Activated CD8-positive, alpha-beta T cell treated with anti-CD3 and anti-CD28 coated beads, Interleukin-2, amount 10 ng/mL, durations not matched to agents 7 days and 5 days (primary cell): ENCODE data around the gene SPRING1. TPM values are rescaled to one million over a fixed set of nuclear protein-coding genes. Genes with fewer than 3 reads are reported as not detected.

Experiments used
- ATAC-seq: fragments of 150-1000 bp; cut with Tn5 transposase; one replicate; pipeline ENCODE4 v1.10.0; 2021; ENCODE audit warnings: moderate library complexity
- CTCF ChIA-PET: fragments of 350-600 bp; sonication (Branson Sonifier 250); formaldehyde crosslinking; loops from one replicate; lab custom pipeline; 2021; ENCODE audit warnings: antibody characterized with exemption; lab: Charles Lee
- POLR2A ChIA-PET: fragments of 350-600 bp; sonication (Branson Sonifier 250); formaldehyde crosslinking; loops from one replicate; lab custom pipeline; 2021; ENCODE audit warnings: antibody characterized with exemption; lab: Charles Lee
- DNase-seq: peaks from one replicate; pipeline ENCODE4 v3.0.0-alpha.2; 2020
- H3K27ac Mint-ChIP-seq: one replicate; pipeline ENCODE4 v1.8.0; 2021; ENCODE audit warnings: mild to moderate bottlenecking, mixed read lengths
- H3K27me3 Mint-ChIP-seq: one replicate; pipeline ENCODE4 v1.8.0; 2021; ENCODE audit warnings: low read depth, mixed read lengths
- H3K36me3 Mint-ChIP-seq: one replicate; pipeline ENCODE4 v1.8.0; 2021; ENCODE audit warnings: low read depth, mixed read lengths
- H3K4me1 Mint-ChIP-seq: one replicate; pipeline ENCODE4 v1.8.0; 2021; ENCODE audit warnings: low read depth, mixed read lengths
- H3K4me3 Mint-ChIP-seq: one replicate; pipeline ENCODE4 v1.8.0; 2021; ENCODE audit warnings: mild to moderate bottlenecking, mixed read lengths
- H3K9me3 Mint-ChIP-seq: one replicate; pipeline ENCODE4 v1.8.0; 2022; ENCODE audit warnings: mixed read lengths; ENCODE audit not compliant: insufficient read depth
- total RNA-seq, 2 experiments: library from RNA; stranded (reverse); gene quantifications; one replicate each; pipeline ENCODE4 v1.2.3, GENCODE V29; 2021

The SPRING1 gene
- total RNA-seq, 2 experiments from 2014 or later, result 31.3 to 32.5 TPM

DNA sequence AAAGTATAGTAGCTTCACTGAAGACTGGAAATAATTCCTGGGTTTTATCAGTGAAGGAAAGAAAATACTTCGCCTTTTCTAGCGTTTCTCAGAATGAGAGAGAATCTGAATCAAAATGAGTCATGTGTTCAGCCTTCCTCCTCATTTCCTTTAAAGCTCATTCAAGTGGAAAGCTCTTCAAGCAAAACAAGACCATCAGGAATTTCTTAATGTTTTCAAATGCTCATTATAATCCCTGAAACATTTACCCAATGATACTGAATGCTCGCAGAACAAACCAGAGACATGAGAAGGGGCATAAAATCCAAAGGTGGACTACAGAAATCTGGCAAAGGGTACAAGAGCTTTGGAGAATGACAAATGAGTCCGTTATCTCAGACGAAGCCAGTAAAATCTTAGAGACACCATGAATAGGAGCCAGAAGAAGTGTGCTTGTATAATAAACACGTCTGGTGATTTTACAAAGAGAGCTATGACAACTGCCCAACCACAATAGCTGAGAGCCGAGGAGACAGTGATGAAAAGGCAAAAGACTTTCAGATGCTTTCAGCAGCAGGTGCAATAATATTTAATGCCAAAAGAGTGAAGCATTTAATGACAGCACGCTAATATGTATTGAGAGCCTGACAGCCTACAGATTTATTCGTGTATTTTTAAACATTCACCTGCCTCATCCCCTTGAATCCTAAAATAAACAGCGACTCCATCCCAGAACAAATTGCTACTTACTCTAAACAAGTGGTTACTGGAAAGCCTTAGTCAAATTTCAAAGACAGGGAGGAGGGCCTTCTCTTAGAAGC lies 19.0 kb downstream of the SPRING1 start:
- CTCF ChIA-PET, result interaction anchor here (0.8 to 2.9 kb wide), 3 partner anchors 10 to 161 kb away, joined by 3 to 29 read pairs (median 5); no protein-coding TSS in a partner anchor
- POLR2A ChIA-PET, result no interaction called here
- peaks cover 4% of the 10 kb centered on the region for H3K4me1 Mint-ChIP-seq
- no peaks in the 10 kb centered on the region for H3K27me3 Mint-ChIP-seq
- no peak overlapping the region for H3K4me3 Mint-ChIP-seq
- no peaks in the 10 kb centered on the region for H3K9me3 Mint-ChIP-seq
- DNase-seq (no peak), ATAC-seq (no peak)
- H3K27ac Mint-ChIP-seq, result no peak overlapping the region
- peaks cover 45% of the 10 kb centered on the region for H3K36me3 Mint-ChIP-seq

DNA sequence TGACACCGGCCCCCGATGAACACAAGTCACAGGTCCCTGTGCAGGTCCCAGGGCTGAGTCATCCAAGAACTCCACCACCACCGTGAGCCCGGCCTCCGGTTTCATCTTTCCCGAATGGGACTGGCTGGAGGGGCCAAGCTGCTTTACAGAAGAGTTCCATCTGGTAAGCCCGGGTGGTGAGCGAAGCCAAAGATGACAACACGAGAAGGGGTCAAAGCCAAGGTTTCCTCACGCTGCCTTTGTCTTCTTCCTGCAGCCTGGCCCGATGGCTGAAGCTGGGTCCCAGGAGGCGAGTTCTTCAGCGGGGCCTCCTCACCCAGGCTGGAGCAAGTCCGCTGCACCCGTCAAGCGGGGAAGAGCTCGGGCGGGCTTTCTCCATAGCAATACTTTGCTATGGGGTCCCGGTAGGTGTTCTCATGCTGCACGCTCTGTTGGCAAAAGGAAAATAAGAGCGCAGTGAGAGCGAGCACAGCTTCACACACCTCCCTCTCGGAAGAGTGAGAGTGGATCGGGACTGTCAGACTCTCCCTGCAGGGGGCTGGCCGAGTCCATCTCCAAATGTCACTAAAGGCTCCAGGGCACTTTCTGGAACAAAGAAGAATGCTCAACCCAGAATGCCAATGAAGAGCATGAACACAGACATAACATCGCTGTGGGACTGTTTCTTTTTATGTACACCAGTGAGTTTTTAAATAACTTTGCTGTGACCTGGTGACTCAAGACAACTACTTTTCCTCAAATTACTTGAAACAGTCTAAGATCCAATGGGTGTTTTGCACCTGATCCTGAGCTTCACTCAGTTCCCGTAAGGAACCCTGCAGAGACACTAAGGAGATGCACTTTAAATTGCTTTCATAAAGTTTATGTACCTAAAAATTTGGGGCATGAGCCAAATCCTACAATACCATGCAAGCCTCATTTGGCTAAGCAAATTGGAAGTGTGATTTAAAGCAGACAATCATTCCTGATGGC lies 20.1 kb downstream of the SPRING1 start:
- ChIA-PET CTCF (interaction anchor here (1.8 to 2.9 kb wide), 2 partner anchors 9 to 14 kb away, joined by 5 to 29 read pairs; no protein-coding TSS in a partner anchor), POLR2A (no interaction called here)
- H3K4me1 Mint-ChIP-seq, result peaks cover 4% of the 10 kb centered on the region
- H3K36me3 Mint-ChIP-seq, result peaks cover 46% of the 10 kb centered on the region
- DNase-seq (no peak), ATAC-seq (no peak)
- H3K4me3 Mint-ChIP-seq, result no peak overlapping the region
- H3K9me3 Mint-ChIP-seq, result no peaks in the 10 kb centered on the region
- H3K27me3 Mint-ChIP-seq, result no peaks in the 10 kb centered on the region
- no peak overlapping the region for H3K27ac Mint-ChIP-seq

DNA sequence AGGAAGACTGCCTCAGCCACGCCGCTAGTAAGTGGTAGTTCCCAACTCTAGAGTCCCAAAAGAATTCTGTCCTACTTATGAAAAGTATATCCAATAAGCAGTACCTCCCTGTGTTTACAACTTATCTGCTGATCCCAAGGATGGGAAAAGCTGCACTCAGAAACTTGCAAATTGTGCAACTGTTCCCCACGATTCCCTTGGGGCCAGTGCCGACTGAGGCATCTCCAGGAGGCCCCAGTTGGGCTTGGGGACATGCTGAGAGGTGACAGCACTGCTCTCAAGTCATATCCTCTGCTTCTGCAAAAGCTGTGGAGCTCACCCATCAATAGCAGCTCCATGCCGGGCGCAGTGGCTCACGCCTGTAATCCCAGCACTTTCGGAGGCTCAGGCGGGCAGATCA lies 23.7 kb downstream of the SPRING1 start:
- Mint-ChIP-seq H3K4me1 (peaks cover 2% of the 10 kb centered on the region), H3K36me3 (peaks cover 29% of the 10 kb centered on the region), H3K27ac (no peak overlapping the region), H3K4me3 (no peak overlapping the region), H3K27me3 (peaks cover 6% of the 10 kb centered on the region), H3K9me3 (no peaks in the 10 kb centered on the region)
- CTCF ChIA-PET, result interaction anchor here (1.8 kb wide), 1 partner anchor 10 kb away, joined by 7 read pairs; no protein-coding TSS in a partner anchor
- POLR2A ChIA-PET, result no interaction called here
- DNase-seq, result no peak
- ATAC-seq, result no peak

DNA sequence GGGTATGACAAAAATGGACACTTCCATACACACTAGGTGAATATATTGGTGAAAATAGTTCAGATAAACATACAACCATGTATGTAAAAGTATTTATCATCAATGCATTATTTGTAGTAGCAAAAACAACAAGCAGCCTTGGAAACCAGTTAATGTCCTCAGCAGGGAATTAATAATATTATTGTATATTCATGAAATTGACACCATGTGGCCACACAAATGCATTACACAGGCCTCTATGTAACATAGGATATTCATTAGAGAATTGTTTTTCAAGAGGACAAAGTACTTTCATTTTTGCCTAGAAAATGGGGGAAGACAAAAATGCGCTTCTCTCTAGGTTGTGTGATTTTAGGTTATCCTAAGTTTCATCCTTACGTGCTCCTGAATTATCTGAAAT lies 24.3 kb downstream of the SPRING1 start:
- no peaks in the 10 kb centered on the region for H3K9me3 Mint-ChIP-seq
- no peak overlapping the region for H3K27ac Mint-ChIP-seq
- ATAC-seq (no peak), DNase-seq (no peak)
- ChIA-PET CTCF (interaction anchor here (1.8 kb wide), 1 partner anchor 10 kb away, joined by 7 read pairs; no protein-coding TSS in a partner anchor), POLR2A (no interaction called here)
- H3K4me1 Mint-ChIP-seq, result peaks cover 8% of the 10 kb centered on the region
- no peak overlapping the region for H3K4me3 Mint-ChIP-seq
- peaks cover 28% of the 10 kb centered on the region for H3K36me3 Mint-ChIP-seq
- peaks cover 13% of the 10 kb centered on the region for H3K27me3 Mint-ChIP-seq

DNA sequence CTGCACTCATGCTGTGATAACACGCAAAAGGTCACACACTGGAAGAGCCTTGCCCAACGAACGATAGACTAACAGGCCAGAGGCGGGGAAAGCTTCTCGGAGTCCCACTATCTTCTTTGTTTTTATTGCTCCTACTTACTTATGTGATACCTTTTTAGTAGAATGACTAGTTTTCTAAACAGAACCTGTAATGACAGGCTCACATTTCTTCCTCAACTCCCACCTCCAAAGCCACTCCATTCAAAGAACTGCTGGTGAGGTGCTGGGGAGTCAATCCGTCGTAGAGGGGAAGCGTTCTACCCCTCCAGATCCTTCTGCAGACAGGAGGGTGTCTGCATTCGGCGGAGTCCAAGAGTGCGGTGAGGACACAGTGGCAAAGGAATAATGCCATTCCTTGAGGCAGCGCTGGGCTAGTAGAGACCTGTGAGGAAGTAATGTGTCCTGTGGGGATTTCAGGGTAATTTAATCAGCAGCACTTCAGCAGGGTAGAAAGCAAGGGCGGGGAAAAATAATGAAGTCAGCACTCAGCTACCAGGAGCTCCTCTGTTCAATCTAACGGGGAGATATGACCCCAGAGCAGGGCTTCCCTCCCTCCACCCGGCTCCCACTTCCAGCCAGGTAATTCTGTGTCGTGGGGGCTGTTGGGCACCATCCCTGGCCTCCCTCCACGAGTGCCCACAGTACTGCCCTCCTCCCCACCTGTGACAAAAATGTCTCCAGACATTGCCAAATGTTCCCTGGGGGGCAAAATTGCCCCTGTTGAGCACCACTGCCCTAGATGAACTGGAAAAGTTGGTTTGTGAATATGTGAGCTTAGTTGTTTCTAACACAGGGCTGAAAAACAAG lies 25.2 kb downstream of the SPRING1 start:
- Mint-ChIP-seq H3K9me3 (no peaks in the 10 kb centered on the region), H3K36me3 (peaks cover 26% of the 10 kb centered on the region), H3K4me1 (peaks cover 9% of the 10 kb centered on the region), H3K4me3 (no peak overlapping the region), H3K27me3 (peaks cover 14% of the 10 kb centered on the region), H3K27ac (no peak overlapping the region)
- CTCF ChIA-PET, result interaction anchor here (1.8 kb wide), 1 partner anchor 9 kb away, joined by 7 read pairs; no protein-coding TSS in a partner anchor
- POLR2A ChIA-PET, result no interaction called here
- no peak for DNase-seq
- ATAC-seq, result no peak

DNA sequence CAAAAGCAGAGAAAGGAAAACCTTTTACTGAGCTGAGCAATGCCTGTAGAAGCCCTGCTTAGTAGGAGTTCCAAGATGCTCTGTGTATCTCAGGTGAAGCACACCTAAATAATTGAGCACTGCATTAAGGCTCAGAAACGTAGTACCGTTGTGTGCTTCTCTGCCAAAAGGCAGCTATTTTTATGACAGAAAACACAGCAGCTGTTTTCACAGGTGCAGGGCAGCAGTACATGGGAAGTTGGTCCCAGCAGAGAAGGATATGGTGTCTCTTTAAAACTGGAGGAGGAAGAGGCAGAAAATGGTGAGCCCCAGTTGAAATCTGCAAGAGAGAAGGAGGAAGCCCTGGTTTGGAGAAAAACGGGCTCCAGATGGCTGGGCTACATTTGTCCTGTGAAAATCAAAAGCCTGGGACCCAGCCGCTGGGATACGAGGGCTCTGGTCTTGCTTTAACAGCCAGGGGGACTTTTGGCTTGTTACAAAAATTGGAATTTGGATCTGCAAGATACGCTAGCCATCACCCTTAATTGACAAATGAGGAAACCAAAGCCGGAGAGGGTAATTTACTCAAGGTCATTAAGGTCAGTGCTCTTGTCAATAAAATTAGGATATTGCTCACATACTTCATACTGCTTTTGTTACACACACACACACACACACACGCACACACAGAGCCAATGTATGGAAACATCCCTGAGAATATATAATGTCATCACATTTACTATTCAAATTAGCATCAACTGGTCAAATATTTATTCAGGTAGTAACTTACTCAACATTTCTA lies 27.3 kb downstream of the SPRING1 start:
- no peak for ATAC-seq
- POLR2A ChIA-PET, result no interaction called here

DNA sequence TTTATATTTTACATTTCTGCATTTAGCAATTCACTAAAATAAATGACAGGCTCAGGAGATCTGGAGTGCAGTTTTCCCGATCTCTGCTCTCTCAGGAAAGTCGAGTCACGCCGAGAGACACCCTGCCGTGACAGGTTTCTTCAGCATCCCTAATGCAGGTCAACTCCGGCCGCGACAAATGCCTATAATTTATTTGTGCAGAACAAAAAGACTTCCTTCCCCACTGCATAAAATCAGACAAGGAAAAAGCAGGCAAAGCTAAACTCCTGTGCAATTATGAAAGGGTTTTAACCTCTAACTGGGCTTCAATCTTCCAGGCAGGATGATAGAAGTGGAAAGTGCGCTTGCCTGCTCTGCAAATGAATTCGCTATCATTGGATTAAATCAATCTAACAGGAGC lies 28.1 kb downstream of the SPRING1 start:
- H3K4me3 Mint-ChIP-seq, result no peak overlapping the region
- H3K4me1 Mint-ChIP-seq, result peaks cover 9% of the 10 kb centered on the region
- H3K9me3 Mint-ChIP-seq, result no peaks in the 10 kb centered on the region
- DNase-seq (no peak), ATAC-seq (no peak)
- H3K27me3 Mint-ChIP-seq, result peaks cover 19% of the 10 kb centered on the region
- H3K27ac Mint-ChIP-seq, result no peak overlapping the region
- H3K36me3 Mint-ChIP-seq, result peaks cover 12% of the 10 kb centered on the region
- ChIA-PET POLR2A (no interaction called here), CTCF (interaction anchor here (0.6 to 2.7 kb wide), 42 partner anchors 9 to 787 kb away, joined by 3 to 29 read pairs (median 4); partner anchors contain the start of gene MAP1LC3B2)

More for the DNA sequence above, 27.3 kb downstream of the SPRING1 start:
- peaks cover 13% of the 10 kb centered on the region for H3K36me3 Mint-ChIP-seq
- CTCF ChIA-PET, result interaction anchor here (0.6 to 2.7 kb wide), 11 partner anchors 12 to 785 kb away, joined by 3 to 23 read pairs (median 6); no protein-coding TSS in a partner anchor
- no peaks in the 10 kb centered on the region for H3K9me3 Mint-ChIP-seq
- H3K27me3 Mint-ChIP-seq, result peaks cover 19% of the 10 kb centered on the region
- H3K4me1 Mint-ChIP-seq, result peaks cover 9% of the 10 kb centered on the region
- no peak overlapping the region for H3K4me3 Mint-ChIP-seq
- no peak for DNase-seq
- no peak overlapping the region for H3K27ac Mint-ChIP-seq

DNA sequence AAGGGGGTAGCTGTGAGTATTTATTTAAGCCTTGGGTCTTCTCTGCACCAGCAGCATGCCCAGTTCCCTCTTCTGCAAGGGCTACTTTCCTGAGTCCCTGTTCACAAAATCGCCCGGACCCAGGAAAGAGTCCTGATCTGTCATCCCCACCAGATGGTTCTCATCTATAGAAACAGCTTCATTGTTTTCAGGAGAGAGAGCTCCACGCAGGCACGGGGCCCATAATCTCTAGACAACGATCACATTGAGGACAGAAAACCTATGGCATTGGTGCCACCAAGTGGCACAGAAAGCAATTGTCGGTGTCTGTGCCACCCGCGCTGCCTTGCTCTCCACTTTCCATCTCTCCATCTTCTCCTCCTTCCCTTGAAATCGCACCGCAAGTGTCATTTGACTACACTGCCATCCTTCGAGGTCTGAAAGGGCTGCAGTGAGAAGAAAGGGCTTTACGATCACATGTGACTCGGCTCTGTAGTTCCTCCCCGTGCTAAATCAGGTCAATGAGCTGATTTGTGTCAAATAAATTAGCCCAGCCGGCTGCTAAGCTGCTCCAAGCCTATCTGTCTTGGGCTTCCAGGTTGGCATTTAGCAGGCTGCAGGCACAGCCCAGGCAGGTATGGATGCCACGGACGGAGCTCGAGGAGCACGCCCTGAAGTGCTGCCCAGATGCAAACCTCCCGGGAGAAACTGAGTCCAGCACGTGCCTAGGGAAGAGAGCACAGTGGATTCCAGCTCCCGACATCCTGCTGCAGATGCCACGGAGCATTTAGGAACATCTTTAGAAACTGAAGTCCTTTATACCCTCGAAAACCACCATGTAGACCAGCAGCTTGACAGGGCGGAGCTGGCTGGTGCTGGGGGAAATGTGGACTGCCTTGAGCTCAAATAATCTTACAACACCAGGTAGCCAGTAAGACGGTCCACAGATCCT lies 28.8 kb downstream of the SPRING1 start:
- ChIA-PET CTCF (interaction anchor here (0.6 to 2.7 kb wide), 48 partner anchors 10 to 786 kb away, joined by 3 to 29 read pairs (median 4); partner anchors contain the start of gene MAP1LC3B2), POLR2A (interaction anchor here (0.6 kb wide), 1 partner anchor 110 kb away, joined by 3 read pairs; no protein-coding TSS in a partner anchor)
- ATAC-seq, result peak; percentile 87
- peaks cover 19% of the 10 kb centered on the region for H3K27me3 Mint-ChIP-seq
- no peak overlapping the region for H3K4me3 Mint-ChIP-seq
- no peaks in the 10 kb centered on the region for H3K9me3 Mint-ChIP-seq
- H3K27ac Mint-ChIP-seq, result no peak overlapping the region
- peaks cover 9% of the 10 kb centered on the region for H3K4me1 Mint-ChIP-seq
- DNase-seq, result peak; percentile 56
- peaks cover 12% of the 10 kb centered on the region for H3K36me3 Mint-ChIP-seq

DNA sequence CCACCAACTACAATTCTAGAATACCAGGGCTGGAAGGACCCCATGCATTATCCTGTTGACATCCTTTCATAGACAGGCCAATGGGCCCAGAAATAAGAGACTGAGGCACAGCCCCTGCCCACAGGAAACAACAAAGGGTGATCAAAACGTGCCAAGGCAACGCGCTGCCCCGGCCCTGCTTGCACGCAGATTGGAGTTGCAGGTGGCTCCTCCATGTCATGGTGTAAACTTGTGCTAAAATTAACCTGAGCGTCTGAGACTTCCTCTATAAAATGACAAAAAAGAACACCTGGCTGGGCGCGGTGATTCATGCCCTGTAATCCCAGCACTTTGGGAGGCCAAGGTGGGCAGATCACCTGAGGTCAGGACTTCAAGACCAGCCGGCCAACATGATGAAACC lies 30.1 kb downstream of the SPRING1 start:
- H3K27me3 Mint-ChIP-seq, result peaks cover 20% of the 10 kb centered on the region
- no peaks in the 10 kb centered on the region for H3K9me3 Mint-ChIP-seq
- DNase-seq (no peak), ATAC-seq (no peak)
- H3K4me3 Mint-ChIP-seq, result no peak overlapping the region
- ChIA-PET CTCF (interaction anchor here (1.1 kb wide), 1 partner anchor 467 kb away, joined by 3 read pairs; no protein-coding TSS in a partner anchor), POLR2A (no interaction called here)
- H3K27ac Mint-ChIP-seq, result no peak overlapping the region
- peaks cover 9% of the 10 kb centered on the region for H3K36me3 Mint-ChIP-seq
- peaks cover 10% of the 10 kb centered on the region for H3K4me1 Mint-ChIP-seq
